Renal cortex interstitium (tissue), 11 donors: Measurements from ENCODE around the gene ZNF276. TPM values are rescaled to one million over a fixed set of nuclear protein-coding genes. Genes with fewer than 3 reads are reported as not detected.
"Not testable (repeated sequence)": the region's sequence is repeated elsewhere in the genome, so short reads cannot be mapped to it uniquely, and the experiment has no call there.

Experiments
- DNase-seq, 11 donors: peaks; one replicate each; pipeline ENCODE4 v3.0.0-alpha.2; 2013; ENCODE audit warnings: low read depth in 9 of 11, low spot score in 4 of 11; ENCODE audit errors: extremely low read depth in 1 of 11
- polyA plus RNA-seq, 3 donors: library from polyadenylated mRNA; unstranded; fragments of 120-200 nt; gene quantifications; one replicate each; pipeline ENCODE4 v1.2.1, GENCODE V29; 2013; ENCODE audit not compliant: insufficient read length in 3 of 3

The ZNF276 gene
- polyA plus RNA-seq, 3 donors: 24.3 to 34.7 (median 29.5) TPM

GRCh38 chr16:89693931-89694783 lies 27.2 kb upstream of the ZNF276 start:
- DNase-seq: no peak

- not testable (repeated sequence) for DNase-seq
Measured at GRCh38 chr16:89694784-89695085, 26.6 kb upstream of the ZNF276 start.

- no peak for DNase-seq
Measured at GRCh38 chr16:89695086-89695874, 26.1 kb upstream of the ZNF276 start.

- no peak for DNase-seq
Measured at GRCh38 chr16:89695875-89696669, 25.3 kb upstream of the ZNF276 start.

- no peak for DNase-seq
Measured at GRCh38 chr16:89696670-89697128, 24.6 kb upstream of the ZNF276 start.

GRCh38 chr16:89697161-89697615 lies 24.1 kb upstream of the ZNF276 start:
- no peak for DNase-seq

GRCh38 chr16:89697616-89698331 lies 23.6 kb upstream of the ZNF276 start:
- DNase-seq: no peak

GRCh38 chr16:89698717-89699116 lies 22.6 kb upstream of the ZNF276 start:
- not testable (repeated sequence) for DNase-seq

- not testable (repeated sequence) for DNase-seq
Measured at GRCh38 chr16:89699629-89700099, 21.7 kb upstream of the ZNF276 start.

GRCh38 chr16:89700100-89700648 lies 21.2 kb upstream of the ZNF276 start:
- DNase-seq: peak in 10 of 11 donors; percentile 90 to 97 (median 96)

GRCh38 chr16:89700649-89701424 lies 20.5 kb upstream of the ZNF276 start:
- peak in 3 of 11 donors; percentile 29 to 49 (median 46) for DNase-seq

GRCh38 chr16:89701425-89702406 lies 19.6 kb upstream of the ZNF276 start, which contains the start of gene SPATA2L:
Gene SPATA2L, minus strand, starts transcription at chr16:89701705. Its CDS starts 473 bp downstream, at chr16:89701232.
- DNase-seq: peak in 10 of 11 donors; percentile 79 to 92 (median 87)

GRCh38 chr16:89704281-89704680 lies 17.1 kb upstream of the ZNF276 start:
- no peak for DNase-seq

- DNase-seq: no peak
Measured at GRCh38 chr16:89705006-89705405, 16.3 kb upstream of the ZNF276 start.

GRCh38 chr16:89706518-89707260 lies 14.6 kb upstream of the ZNF276 start:
- no peak for DNase-seq

- no peak for DNase-seq
Measured at GRCh38 chr16:89707695-89708094, 13.6 kb upstream of the ZNF276 start.
